Osteoblast (primary cell): ENCODE results near the gene CYP2W1. TPM values are rescaled to one million over a fixed set of nuclear protein-coding genes. Genes with fewer than 3 reads are reported as not detected.

Experiments used
- DNase-seq: peaks from one replicate; pipeline ENCODE4 v3.0.0; 2011; ENCODE audit warnings: low spot score, mixed read lengths; ENCODE audit not compliant: insufficient read length; ENCODE audit errors: missing footprints
- H2AFZ ChIP-seq: 2 replicates; pipeline ENCODE4 v1.6.0; 2011; ENCODE audit warnings: mild to moderate bottlenecking, low read length
- H3K27ac ChIP-seq: 2 replicates; pipeline ENCODE4 v1.5.1; 2011; ENCODE audit warnings: mild to moderate bottlenecking, low read depth, low read length, moderate library complexity
- H3K27me3 ChIP-seq: 2 replicates; pipeline ENCODE4 v1.6.0; 2012; ENCODE audit warnings: mild to moderate bottlenecking, control low read depth, inconsistent platforms, low read length, moderate library complexity; ENCODE audit not compliant: insufficient read depth
- H3K36me3 ChIP-seq: 2 replicates; pipeline ENCODE4 v1.5.1; 2011; ENCODE audit warnings: mild to moderate bottlenecking, low read length, control low read depth, moderate library complexity; ENCODE audit not compliant: insufficient read depth
- H3K4me1 ChIP-seq: 2 replicates; pipeline ENCODE4 v1.5.1; 2011; ENCODE audit warnings: mild to moderate bottlenecking, low read length, control low read depth, moderate library complexity; ENCODE audit not compliant: insufficient read depth
- H3K4me2 ChIP-seq: 2 replicates; pipeline ENCODE4 v1.6.0; 2011; ENCODE audit warnings: mild to moderate bottlenecking, low read length; ENCODE audit not compliant: insufficient read depth
- H3K4me3 ChIP-seq: fragments of 200-600 bp; sonication (generic); 3 replicates; pipeline ENCODE4 v1.5.1; 2012; ENCODE audit warnings: mild to moderate bottlenecking, low read length, inconsistent platforms; ENCODE audit not compliant: insufficient read depth
- H3K79me2 ChIP-seq: 2 replicates; pipeline ENCODE4 v1.6.0; 2012; ENCODE audit warnings: mild to moderate bottlenecking, low read length, control low read depth, inconsistent platforms; ENCODE audit not compliant: insufficient read depth
- H3K9me3 ChIP-seq: 2 replicates; pipeline ENCODE4 v1.5.1; 2011; ENCODE audit warnings: low read depth, low read length, control low read depth
- H4K20me1 ChIP-seq: 2 replicates; pipeline ENCODE4 v1.6.0; 2012; ENCODE audit warnings: mild to moderate bottlenecking, low read length, control low read depth; ENCODE audit not compliant: insufficient read depth
- CTCF ChIP-seq: IDR thresholded peaks from 2 replicates; pipeline ENCODE4 v1.5.1; 2011; ENCODE audit warnings: mild to moderate bottlenecking, low read depth, low read length, moderate library complexity; ENCODE audit errors: extremely low read depth
- total RNA-seq: library from RNA; depleted of rRNA; stranded (reverse); fragments of >200 nt; gene quantifications from 2 replicates; pipeline ENCODE4 v1.2.3, GENCODE V29; 2012

Gene CYP2W1
- total RNA-seq, 1 donor: not detected

- Histone ChIP-seq H3K9me3 (no peaks in the 10 kb centered on the region), H3K4me1 (no peaks in the 10 kb centered on the region), H3K79me2 (peaks cover 94% of the 10 kb centered on the region), H2AFZ (no peak overlapping the region), H4K20me1 (peaks cover 75% of the 10 kb centered on the region), H3K4me2 (no peak overlapping the region), H3K4me3 (no peak overlapping the region), H3K36me3 (peaks cover 32% of the 10 kb centered on the region), H3K27ac (no peak overlapping the region), H3K27me3 (no peaks in the 10 kb centered on the region)
- TF ChIP-seq CTCF: no peak
- DNase-seq: no peak
Measured at GRCh38 chr7:1021931-1022330, 39.0 kb downstream of the CYP2W1 start.

- no peak overlapping the region for H3K4me3 ChIP-seq
- no peaks in the 10 kb centered on the region for H3K9me3 ChIP-seq
- peaks cover 32% of the 10 kb centered on the region for H3K36me3 ChIP-seq
- H3K4me2 ChIP-seq: no peak overlapping the region
- no peaks in the 10 kb centered on the region for H3K4me1 ChIP-seq
- no peak overlapping the region for H3K27ac ChIP-seq
- no peaks in the 10 kb centered on the region for H3K27me3 ChIP-seq
- no peak for TF ChIP-seq CTCF
- peaks cover 94% of the 10 kb centered on the region for H3K79me2 ChIP-seq
- DNase-seq: no peak
- peaks cover 79% of the 10 kb centered on the region for H4K20me1 ChIP-seq
- H2AFZ ChIP-seq: no peak overlapping the region
Measured at GRCh38 chr7:1022356-1022755, 39.4 kb downstream of the CYP2W1 start.

- peaks cover 76% of the 10 kb centered on the region for H4K20me1 ChIP-seq
- H2AFZ ChIP-seq: no peak overlapping the region
- DNase-seq: no peak
- no peak overlapping the region for H3K27ac ChIP-seq
- peaks cover 31% of the 10 kb centered on the region for H3K36me3 ChIP-seq
- H3K79me2 ChIP-seq: peaks cover 95% of the 10 kb centered on the region
- H3K4me3 ChIP-seq: no peak overlapping the region
- H3K9me3 ChIP-seq: no peaks in the 10 kb centered on the region
- no peaks in the 10 kb centered on the region for H3K27me3 ChIP-seq
- no peak for TF ChIP-seq CTCF
- H3K4me1 ChIP-seq: no peaks in the 10 kb centered on the region
- H3K4me2 ChIP-seq: no peak overlapping the region
Measured at GRCh38 chr7:1022801-1023465, 40.0 kb downstream of the CYP2W1 start.

DNA sequence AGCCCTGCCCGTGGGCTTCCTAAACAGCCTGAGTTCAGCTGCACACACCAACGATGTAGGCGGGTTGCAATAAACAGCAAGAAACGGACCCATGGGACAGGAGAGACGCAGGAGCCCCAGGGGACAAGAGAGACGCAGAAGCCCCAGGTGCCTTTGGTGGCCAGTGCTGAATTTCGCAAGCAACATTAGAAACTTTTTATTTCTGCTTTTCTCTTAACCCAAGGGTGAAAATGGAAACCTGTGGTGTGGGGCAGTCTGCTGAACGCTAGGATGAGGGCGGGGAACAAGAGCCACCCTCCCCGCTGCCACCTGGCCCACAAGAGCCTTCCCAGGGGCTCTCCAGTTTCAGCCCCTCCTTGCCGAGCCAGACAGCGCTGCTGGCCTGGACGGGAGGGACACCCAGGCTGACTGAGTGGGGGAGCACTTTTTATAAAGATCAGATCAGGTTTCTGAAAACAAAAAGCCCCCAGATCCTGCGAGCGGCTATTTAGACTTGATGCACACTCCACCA, 41.4 kb downstream of the CYP2W1 start:
- peaks cover 89% of the 10 kb centered on the region for H3K79me2 ChIP-seq
- no peaks in the 10 kb centered on the region for H3K9me3 ChIP-seq
- no peak overlapping the region for H3K4me3 ChIP-seq
- H4K20me1 ChIP-seq: peaks cover 69% of the 10 kb centered on the region
- H3K36me3 ChIP-seq: peaks cover 26% of the 10 kb centered on the region
- no peak overlapping the region for H2AFZ ChIP-seq
- no peaks in the 10 kb centered on the region for H3K27me3 ChIP-seq
- no peak overlapping the region for H3K27ac ChIP-seq
- no peak for DNase-seq
- no peak for TF ChIP-seq CTCF
- peaks cover 5% of the 10 kb centered on the region for H3K4me1 ChIP-seq
- H3K4me2 ChIP-seq: no peak overlapping the region
